OCI-M2 (cell line): Measurements from ENCODE around the gene VPS35L.
"Not testable (repeated sequence)": the region's sequence is repeated elsewhere in the genome, so short reads cannot be mapped to it uniquely, and the experiment has no call there.

Experiments used
- DNase-seq: peaks from one replicate; lab custom pipeline; 2025; ENCODE audit not compliant: unreplicated experiment; lab: John Stamatoyannopoulos, UW

The VPS35L gene

GRCh38 chr16:19710991-19711545, 155.6 kb downstream of the VPS35L start:
- no peak for DNase-seq

DNA sequence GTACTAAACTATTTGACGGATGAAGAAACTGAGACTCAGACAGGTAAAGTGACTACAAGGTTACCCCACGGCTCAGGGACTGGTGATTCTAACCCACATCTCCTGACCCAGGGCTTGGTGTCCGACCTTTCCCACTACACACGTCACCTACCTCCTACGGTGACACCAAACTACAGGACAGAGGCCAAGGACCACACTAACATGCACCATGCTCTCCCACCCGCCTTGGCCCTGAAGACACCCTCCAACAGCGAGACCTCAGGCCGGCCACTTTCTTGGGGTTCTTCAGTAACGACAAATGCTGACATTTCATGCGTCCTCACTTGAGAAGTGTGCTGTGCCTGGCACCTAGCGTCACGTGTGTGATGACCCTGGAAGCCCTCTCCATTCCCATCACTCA, 156.1 kb downstream of the VPS35L start:
- DNase-seq = no peak

DNA sequence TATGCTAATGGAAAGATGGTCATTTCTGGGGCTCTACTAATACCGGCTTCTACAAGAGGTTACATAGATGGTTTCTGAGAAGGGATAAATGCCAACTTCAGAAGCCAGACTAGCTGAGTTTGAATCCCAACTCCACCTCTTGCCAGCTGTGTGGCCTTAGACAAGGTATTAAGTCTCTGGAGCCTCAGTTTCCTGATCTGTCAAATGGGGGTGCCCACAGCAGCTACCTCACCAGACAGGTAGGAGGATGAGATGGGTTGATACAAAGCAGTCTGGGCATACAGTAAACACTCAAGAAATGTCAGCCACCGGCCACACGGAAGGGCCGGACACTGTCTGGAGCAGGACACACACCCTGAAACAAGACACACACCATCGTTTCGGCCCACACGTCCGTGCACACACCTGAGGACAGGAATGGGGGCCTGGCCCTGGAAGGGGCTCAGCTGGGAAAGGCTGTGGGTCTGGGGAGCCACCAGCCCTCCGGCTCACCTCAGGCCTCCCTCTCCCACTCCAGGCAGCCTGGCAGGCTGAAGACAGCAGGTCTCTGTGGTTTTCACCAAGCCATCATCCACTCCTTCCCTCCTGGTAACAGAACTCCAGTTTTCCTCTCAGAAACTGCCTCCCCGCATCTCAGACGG, 157.0 kb downstream of the VPS35L start:
- no peak for DNase-seq

GRCh38 chr16:19713697-19714096, 158.2 kb downstream of the VPS35L start:
- no peak for DNase-seq

DNA sequence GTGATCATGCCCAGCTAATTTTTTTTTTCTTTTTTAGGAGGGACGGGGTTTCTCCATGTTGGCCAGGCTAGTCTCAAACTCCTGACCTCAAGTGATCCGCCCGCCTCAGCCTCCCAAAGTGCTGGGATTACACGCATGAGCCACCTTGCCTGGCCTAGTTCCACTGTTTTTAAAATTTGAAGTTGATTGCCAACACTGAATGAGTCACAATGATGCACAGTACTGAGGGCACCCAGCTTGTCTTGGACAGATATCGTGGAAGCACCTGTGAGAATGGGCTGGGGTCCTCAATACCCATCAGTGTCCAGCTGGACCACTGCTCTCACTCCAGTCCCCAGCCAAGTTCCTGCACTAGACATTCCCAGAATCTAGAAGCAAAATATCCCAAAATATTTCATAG, 160.1 kb downstream of the VPS35L start:
- no peak for DNase-seq

DNA sequence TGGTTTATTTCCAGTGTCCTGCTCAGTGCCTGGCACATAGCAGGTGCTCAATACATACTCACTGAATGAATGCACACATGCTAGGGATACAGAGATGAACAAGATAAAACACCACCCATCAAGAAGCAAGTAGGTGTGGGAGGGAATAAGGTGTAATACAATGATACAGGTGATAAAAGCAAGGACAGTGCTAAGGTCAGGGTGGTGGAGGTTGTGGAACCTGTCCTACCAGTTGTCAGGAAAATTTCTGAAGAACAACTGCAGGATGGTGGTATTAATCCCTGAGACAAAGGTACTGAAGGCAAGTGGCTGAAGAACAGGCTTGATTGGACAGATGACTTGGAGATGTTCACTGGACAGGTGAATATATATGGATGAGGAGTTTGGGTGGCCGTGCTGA, 160.7 kb downstream of the VPS35L start:
- DNase-seq = no peak

- DNase-seq = not testable (repeated sequence)
Measured at GRCh38 chr16:19716728-19717127, 161.2 kb downstream of the VPS35L start.

DNA sequence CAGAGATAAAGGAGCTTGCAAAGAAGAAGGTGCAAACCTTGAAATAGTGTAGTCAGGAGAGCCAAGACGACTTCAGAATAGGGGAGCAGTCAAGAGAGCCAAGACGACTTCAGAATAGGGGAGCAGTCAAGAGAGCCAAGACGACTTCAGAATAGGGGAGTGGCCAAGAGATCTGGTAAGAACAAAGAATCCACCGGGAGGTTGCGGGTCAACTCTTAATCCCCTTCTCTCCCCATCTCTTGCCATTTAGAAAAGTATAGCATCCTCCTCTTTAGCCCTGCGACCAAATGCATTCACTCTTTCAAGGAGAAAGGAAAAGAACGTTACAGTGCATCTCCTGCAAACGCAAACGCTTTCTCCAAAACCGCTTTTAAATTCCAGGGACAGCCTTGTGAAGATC, 161.8 kb downstream of the VPS35L start:
- no peak for DNase-seq

DNA sequence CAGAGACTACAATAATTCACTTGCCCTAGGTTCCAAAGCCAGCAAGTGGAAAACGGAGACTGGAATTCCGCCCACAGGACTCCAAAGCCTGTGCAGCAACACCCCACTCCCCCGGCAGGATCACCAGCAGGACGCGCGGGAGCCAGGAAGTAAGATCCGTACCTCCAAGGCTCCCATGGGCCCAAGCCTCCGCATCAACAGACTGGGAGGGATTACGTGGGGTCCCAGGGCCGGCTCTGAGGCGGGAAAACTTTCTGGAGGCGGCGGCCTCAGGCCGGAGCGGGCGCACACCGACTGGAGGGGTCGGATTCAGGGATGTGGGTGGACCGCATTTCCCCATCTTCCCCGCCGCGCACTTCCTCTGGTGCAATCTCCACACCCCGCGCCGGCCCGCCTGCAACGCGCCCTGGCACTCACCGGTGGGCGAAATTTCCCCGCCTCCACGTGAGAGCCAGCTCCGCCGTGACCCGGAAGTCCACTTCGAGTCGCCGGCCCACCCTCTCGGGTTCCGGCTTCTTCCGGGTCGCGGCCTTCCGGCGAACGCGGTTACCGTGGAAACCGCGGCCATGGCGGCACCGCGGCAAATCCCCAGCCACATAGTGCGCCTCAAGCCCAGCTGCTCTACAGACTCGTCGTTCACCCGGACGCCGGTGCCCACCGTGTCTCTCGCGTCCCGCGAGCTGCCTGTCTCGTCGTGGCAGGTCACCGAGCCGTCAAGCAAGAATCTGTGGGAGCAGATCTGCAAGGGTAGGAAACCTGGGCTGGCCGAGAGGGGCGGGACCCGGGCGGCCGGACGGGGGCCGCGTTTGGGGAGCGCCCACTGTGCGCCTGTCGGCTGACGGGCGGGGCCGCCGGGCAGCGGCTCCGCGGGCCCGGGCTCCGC, 162.5 kb downstream of the VPS35L start, which contains the start of the genes IQCK and KNOP1:
Gene IQCK (plus strand): TSS at position 531 of the 883 bp plus-strand sequence. CDS start 36 bp downstream, at position 567.
Gene KNOP1 (minus strand): TSS at position 487 of the 883 bp plus-strand sequence. CDS start 3,192 bp downstream, outside the sequence.
- no peak for DNase-seq

- DNase-seq = no peak
Measured at GRCh38 chr16:19718624-19718965, 163.1 kb downstream of the VPS35L start.

DNA sequence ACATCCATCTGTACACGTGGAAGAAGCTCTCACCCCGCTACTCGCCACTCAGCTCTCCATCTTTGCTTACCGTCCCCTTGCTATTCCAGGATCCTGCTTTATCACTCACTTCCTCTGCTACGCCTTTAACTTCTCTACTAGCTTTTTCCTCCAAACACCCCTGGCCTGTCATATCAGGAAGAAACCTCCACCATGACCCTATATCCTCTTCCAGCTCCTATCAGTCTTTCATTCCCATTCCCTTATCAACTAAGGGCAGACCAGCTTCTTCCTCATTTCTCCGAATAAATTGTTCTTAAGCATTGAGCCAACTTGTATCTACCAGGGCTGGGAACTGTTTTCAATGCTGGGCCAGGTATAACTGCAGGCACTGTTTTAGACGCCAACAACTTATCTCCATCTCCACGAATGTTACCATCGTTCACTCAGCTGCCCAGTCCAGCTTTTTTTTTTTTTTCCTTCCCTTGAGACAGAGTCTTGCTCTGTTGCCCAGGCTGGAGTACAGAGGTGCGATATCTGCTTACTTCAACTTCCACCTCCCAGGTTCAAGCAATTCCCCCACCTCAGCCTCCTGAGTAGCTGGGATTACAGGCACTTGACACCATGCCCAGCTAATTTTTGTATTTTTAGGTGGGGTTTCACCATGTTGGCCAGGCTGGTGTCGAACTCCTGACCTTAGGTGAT, 166.9 kb downstream of the VPS35L start:
- DNase-seq = no peak

- no peak for DNase-seq
Measured at GRCh38 chr16:19722981-19723380, 167.5 kb downstream of the VPS35L start.

GRCh38 chr16:19728636-19728965, 173.1 kb downstream of the VPS35L start:
- DNase-seq = no peak

DNA sequence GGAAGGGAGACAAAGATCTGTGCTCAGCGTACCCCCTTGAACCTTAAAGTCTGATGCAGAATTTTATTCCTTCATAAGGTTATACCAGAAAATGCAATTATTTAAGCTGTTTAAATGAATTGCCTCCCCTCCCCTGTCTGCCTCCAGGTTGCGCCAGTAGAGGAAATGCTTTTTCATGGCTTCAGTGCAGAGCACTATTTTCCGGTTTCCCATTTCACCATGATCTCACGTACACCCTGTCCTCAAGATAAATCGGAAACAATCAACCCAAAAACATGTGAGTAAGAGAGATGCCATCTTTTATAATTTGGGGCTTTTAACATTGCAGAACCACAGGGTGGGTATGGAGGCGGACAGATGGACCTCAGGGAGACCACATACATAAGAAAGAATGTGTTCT, 178.0 kb downstream of the VPS35L start:
- DNase-seq = no peak

DNA sequence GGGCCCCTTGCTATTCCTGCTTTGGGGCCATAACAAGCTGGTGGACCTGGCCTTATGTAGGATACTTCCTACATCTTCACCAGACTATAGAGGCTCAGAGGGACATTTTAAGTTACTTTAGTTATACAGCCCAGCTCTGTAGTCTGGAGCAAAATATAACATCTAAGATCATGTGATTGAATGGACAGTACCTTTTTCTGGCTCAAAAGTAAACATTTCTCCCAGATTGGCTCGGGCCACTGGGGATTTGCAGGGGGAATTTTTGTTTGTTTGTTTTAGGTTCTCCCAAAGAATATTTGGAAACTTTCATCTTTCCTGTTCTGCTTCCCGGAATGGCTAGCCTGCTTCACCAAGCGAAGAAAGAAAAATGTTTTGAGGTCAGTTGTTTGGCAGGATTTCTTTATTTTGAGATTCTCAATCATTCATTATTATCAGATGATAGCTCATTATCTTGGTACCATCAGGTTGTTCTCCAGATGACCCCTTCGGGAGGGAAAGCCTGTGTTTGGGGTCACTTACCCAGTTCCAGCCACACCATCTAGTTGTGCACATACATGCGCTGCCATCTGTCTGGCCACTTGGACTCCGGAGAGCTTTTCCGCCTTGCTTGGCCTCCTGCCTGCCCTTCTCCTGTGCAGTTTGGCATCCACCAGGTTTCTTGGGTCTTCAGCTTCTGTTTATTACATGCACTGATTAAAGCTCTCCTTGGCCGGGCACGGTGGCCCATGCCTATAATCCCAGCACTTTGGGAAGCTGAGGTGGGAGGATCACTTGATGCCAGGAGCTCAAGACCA, 179.8 kb downstream of the VPS35L start:
- DNase-seq = no peak

- DNase-seq = no peak
Measured at GRCh38 chr16:19737306-19738038, 182.0 kb downstream of the VPS35L start.

GRCh38 chr16:19741354-19741753, 185.9 kb downstream of the VPS35L start:
- no peak for DNase-seq

- DNase-seq = no peak
Measured at GRCh38 chr16:19743816-19744159, 188.3 kb downstream of the VPS35L start.

DNA sequence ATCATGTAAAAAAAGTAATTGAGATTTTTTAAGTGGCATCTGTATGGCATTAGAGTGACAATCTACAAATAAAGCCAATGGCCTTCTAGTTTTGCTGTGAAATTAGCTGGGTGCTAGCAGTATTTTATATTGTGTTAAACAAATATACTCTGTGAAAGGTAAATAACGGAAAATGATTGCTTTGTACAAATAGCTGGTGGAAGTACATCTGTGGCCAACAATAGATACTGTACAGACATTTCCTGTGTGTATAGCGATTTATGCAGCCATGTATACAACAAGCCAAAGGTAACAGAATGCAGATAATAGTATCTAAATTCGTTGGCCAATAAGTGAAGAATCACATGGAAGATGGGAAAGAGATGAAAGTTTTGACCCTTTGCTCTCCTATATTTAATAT, 189.2 kb downstream of the VPS35L start:
- no peak for DNase-seq

DNA sequence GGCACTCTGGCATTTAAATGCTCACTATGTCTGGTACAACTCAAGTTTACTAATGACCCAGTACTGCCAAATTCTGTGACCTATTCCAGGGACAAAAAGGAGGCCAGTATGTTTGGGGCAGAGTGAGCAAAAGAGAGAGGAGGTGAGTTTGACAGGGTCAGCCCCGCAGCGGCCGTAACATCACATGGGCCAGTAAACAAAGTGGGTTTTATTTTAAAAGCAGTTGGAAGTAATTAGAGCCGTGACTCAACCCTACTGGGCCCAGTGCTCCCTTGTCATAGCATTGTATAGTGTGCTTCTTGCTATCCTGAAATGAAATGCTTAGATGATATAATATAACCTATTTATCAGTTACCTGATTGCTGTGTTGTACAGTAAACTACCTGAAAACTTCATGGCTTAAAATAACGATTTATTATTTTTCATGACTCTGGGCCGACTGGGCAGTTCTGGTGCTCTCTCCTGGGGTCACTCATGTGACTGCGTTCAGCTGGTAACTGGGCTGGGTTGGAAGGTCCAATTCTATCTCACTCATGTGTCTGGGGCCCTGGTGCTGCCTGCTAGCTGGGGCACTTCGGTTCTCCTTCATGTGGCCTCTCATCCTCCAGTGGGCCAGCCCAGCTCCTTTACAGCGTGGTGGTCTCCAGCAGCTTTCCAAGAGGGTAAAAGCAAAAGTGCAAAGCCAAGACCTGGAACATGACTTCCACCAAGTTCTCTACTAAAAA, 189.9 kb downstream of the VPS35L start:
- DNase-seq = no peak
